SK-N-MC (cell line): ENCODE results near the gene IMMP2L.

Experiments used
- EZH2 ChIP-seq: fragments of 200-600 bp; sonication (generic); IDR thresholded peaks from one replicate; pipeline ENCODE4 v1.6.1; 2017; ENCODE audit warnings: antibody characterized with exemption
- POLR2AphosphoS5 ChIP-seq: IDR thresholded peaks from 2 replicates; pipeline ENCODE4 v1.6.1; 2012; ENCODE audit warnings: mild to moderate bottlenecking, low read depth, low read length, borderline replicate concordance

- TF ChIP-seq EZH2 (no peak), POLR2AphosphoS5 (no peak)
These were observed 371.5 kb downstream of the IMMP2L start for GRCh38 chr7:111190804-111191203.
